Measurements from ENCODE around the gene TRMT10C.

- TF ChIP-seq CTCF (IDR thresholded peaks at IDR 0.05; ENCODE audit: poor library complexity) = no peak
- no peak for TF ChIP-seq EZH2 (IDR thresholded peaks at IDR 0.05; ENCODE audit: borderline replicate concordance)
Measured at GRCh38 chr3:101549473-101549872, 12.2 kb upstream of the TRMT10C start.

All from hepatocyte (in vitro differentiated cells).